Karpas-422 (cell line): ENCODE data around the gene UPF3B. TPM values are rescaled to one million over a fixed set of nuclear protein-coding genes. Genes with fewer than 3 reads are reported as not detected.
"Not testable (repeated sequence)": the region's sequence is repeated elsewhere in the genome, so short reads cannot be mapped to it uniquely, and the experiment has no call there.

ENCODE experiments used
- DNase-seq: peaks from one replicate; pipeline ENCODE4 v3.0.0-alpha.2; 2015
- H2AFZ ChIP-seq: fragments of 200-600 bp; sonication (generic); 2 replicates; pipeline ENCODE4 v1.6.1; 2014; ENCODE audit warnings: antibody characterized with exemption, low read length, mixed read lengths
- H3K27ac ChIP-seq: fragments of 200-600 bp; sonication (generic); 2 replicates; pipeline ENCODE4 v1.5.1; 2014; ENCODE audit warnings: mild to moderate bottlenecking, low read length, moderate library complexity
- H3K27me3 ChIP-seq: fragments of 200-600 bp; sonication (generic); 2 replicates; pipeline ENCODE4 v1.6.1; 2014; ENCODE audit warnings: low read length, mixed read lengths
- H3K36me3 ChIP-seq: fragments of 200-600 bp; sonication (generic); 2 replicates; pipeline ENCODE4 v1.6.1; 2014; ENCODE audit warnings: low read length, mixed read lengths; ENCODE audit not compliant: insufficient read depth
- H3K4me1 ChIP-seq: fragments of 200-600 bp; sonication (generic); 2 replicates; pipeline ENCODE4 v1.6.1; 2014; ENCODE audit warnings: mild to moderate bottlenecking, low read length, mixed read lengths
- H3K4me2 ChIP-seq: fragments of 200-600 bp; sonication (generic); 2 replicates; pipeline ENCODE4 v1.6.1; 2014; ENCODE audit warnings: low read length, low read depth, mild to moderate bottlenecking; ENCODE audit not compliant: poor library complexity, severe bottlenecking
- H3K4me3 ChIP-seq: fragments of 200-600 bp; sonication (generic); 2 replicates; pipeline ENCODE4 v1.5.1; 2014; ENCODE audit warnings: mild to moderate bottlenecking, antibody characterized with exemption, low read length, mixed read lengths
- H3K79me2 ChIP-seq: fragments of 200-600 bp; sonication (generic); 2 replicates; pipeline ENCODE4 v1.6.1; 2014; ENCODE audit warnings: mild to moderate bottlenecking, low read length, mixed read lengths
- H3K9ac ChIP-seq: fragments of 200-600 bp; sonication (generic); 2 replicates; pipeline ENCODE4 v1.6.0; 2014; ENCODE audit warnings: low read length
- H3K9me2 ChIP-seq: fragments of 200-600 bp; sonication (generic), shearing (Covaris generic); replicated peaks from 2 replicates; pipeline ENCODE4 v1.6.0; 2014; ENCODE audit warnings: mild to moderate bottlenecking, low read length, moderate library complexity; ENCODE audit not compliant: insufficient read depth
- H3K9me3 ChIP-seq: fragments of 300-700, 200-600 bp; sonication (generic); 2 replicates; pipeline ENCODE4 v1.6.1; 2014; ENCODE audit warnings: low read length, mixed read lengths
- H4K20me1 ChIP-seq: fragments of 200-600 bp; sonication (generic); 2 replicates; pipeline ENCODE4 v1.6.1; 2014; ENCODE audit warnings: mild to moderate bottlenecking, antibody characterized with exemption, low read length, low read depth; ENCODE audit not compliant: insufficient read depth
- total RNA-seq: library from RNA; depleted of rRNA; stranded (reverse); fragments of >200 nt; shearing (Covaris generic); gene quantifications from 2 replicates; pipeline ENCODE4 v1.2.3, GENCODE V29; 2014; ENCODE audit warnings: low replicate concordance

UPF3B gene
- total RNA-seq, 1 experiment from 2014 or later = 8.9 TPM

- no peak overlapping the region for H3K27ac ChIP-seq
- no peaks in the 10 kb centered on the region for H3K27me3 ChIP-seq
- H3K79me2 ChIP-seq = peaks cover 23% of the 10 kb centered on the region
- peaks cover 8% of the 10 kb centered on the region; the same call in 1 of the 2 replicates for H3K36me3 ChIP-seq
- peak overlapping the region; percentile 43 for H3K4me3 ChIP-seq
- peaks cover 15% of the 10 kb centered on the region for H3K4me1 ChIP-seq
- H3K9ac ChIP-seq = peak overlapping the region; percentile 52
- no peaks in the 10 kb centered on the region for H3K9me3 ChIP-seq
- no peaks in the 10 kb centered on the region for H3K9me2 ChIP-seq
- H3K4me2 ChIP-seq = peak overlapping the region; percentile 70
- no peaks in the 10 kb centered on the region for H4K20me1 ChIP-seq
- no peak for DNase-seq
- 0 out of 2 replicates have a peak overlapping the region, but pooled peaks have one; percentile 6 for H2AFZ ChIP-seq
Observed at GRCh38 chrX:119853444-119853843, 681 bp upstream of the UPF3B start.

GRCh38 chrX:119833905-119834304 lies 18.9 kb downstream of the UPF3B start:
- no peak overlapping the region for H3K9ac ChIP-seq
- no peak overlapping the region for H3K4me3 ChIP-seq

GRCh38 chrX:119828446-119828845 lies 24.3 kb downstream of the UPF3B start:
- H3K79me2 ChIP-seq = no peaks in the 10 kb centered on the region
- H3K27ac ChIP-seq = no peak overlapping the region
- H3K4me2 ChIP-seq = no peak overlapping the region
- H3K9me2 ChIP-seq = no peaks in the 10 kb centered on the region
- no peak overlapping the region for H2AFZ ChIP-seq
- DNase-seq = no peak
- H4K20me1 ChIP-seq = no peaks in the 10 kb centered on the region
- H3K4me1 ChIP-seq = no peaks in the 10 kb centered on the region
- H3K36me3 ChIP-seq = no peaks in the 10 kb centered on the region
- H3K27me3 ChIP-seq = no peaks in the 10 kb centered on the region
- H3K4me3 ChIP-seq = no peak overlapping the region
- H3K9me3 ChIP-seq = no peaks in the 10 kb centered on the region
- no peak overlapping the region for H3K9ac ChIP-seq

More at GRCh38 chrX:119833905-119834304, 18.9 kb downstream of the UPF3B start:
- Histone ChIP-seq H4K20me1 (no peaks in the 10 kb centered on the region), H3K9me3 (no peaks in the 10 kb centered on the region), H3K27me3 (no peaks in the 10 kb centered on the region), H3K4me2 (no peak overlapping the region), H2AFZ (no peak overlapping the region), H3K79me2 (no peaks in the 10 kb centered on the region), H3K36me3 (peaks cover 2% of the 10 kb centered on the region; the same call in 1 of the 2 replicates), H3K4me1 (no peaks in the 10 kb centered on the region), H3K27ac (no peak overlapping the region), H3K9me2 (no peaks in the 10 kb centered on the region)
- no peak for DNase-seq

- no peaks in the 10 kb centered on the region for H3K27me3 ChIP-seq
- H3K4me1 ChIP-seq = no peaks in the 10 kb centered on the region
- no peak overlapping the region for H3K4me2 ChIP-seq
- no peak overlapping the region for H3K4me3 ChIP-seq
- no peak overlapping the region for H2AFZ ChIP-seq
- no peak overlapping the region for H3K9ac ChIP-seq
- no peaks in the 10 kb centered on the region for H3K36me3 ChIP-seq
- H4K20me1 ChIP-seq = no peaks in the 10 kb centered on the region
- no peaks in the 10 kb centered on the region for H3K79me2 ChIP-seq
- no peak overlapping the region for H3K27ac ChIP-seq
- no peaks in the 10 kb centered on the region for H3K9me3 ChIP-seq
- DNase-seq = no peak
- no peaks in the 10 kb centered on the region for H3K9me2 ChIP-seq
Observed at GRCh38 chrX:119826399-119826959, 26.3 kb downstream of the UPF3B start.

- H3K36me3 ChIP-seq, H3K27ac ChIP-seq, H3K4me2 ChIP-seq, H3K27me3 ChIP-seq, H3K79me2 ChIP-seq, H3K9me3 ChIP-seq, H3K9me2 ChIP-seq, H3K4me3 ChIP-seq, H3K4me1 ChIP-seq, H4K20me1 ChIP-seq, H3K9ac ChIP-seq, H2AFZ ChIP-seq, DNase-seq: not testable (repeated sequence)
Observed at GRCh38 chrX:119824221-119824620, 28.5 kb downstream of the UPF3B start.

GRCh38 chrX:119821703-119822102 lies 31.1 kb downstream of the UPF3B start:
- not testable (repeated sequence) for H3K36me3 ChIP-seq, DNase-seq, H3K27ac ChIP-seq, H3K4me3 ChIP-seq, H3K9me3 ChIP-seq, H3K27me3 ChIP-seq, H3K9me2 ChIP-seq, H3K79me2 ChIP-seq, H3K4me1 ChIP-seq, H2AFZ ChIP-seq, H3K9ac ChIP-seq, H4K20me1 ChIP-seq, H3K4me2 ChIP-seq

- Histone ChIP-seq H3K4me1 (no peaks in the 10 kb centered on the region), H3K79me2 (no peaks in the 10 kb centered on the region), H3K27me3 (no peaks in the 10 kb centered on the region), H4K20me1 (no peaks in the 10 kb centered on the region), H3K27ac (no peak overlapping the region), H3K4me3 (no peak overlapping the region), H3K9ac (no peak overlapping the region), H3K4me2 (no peak overlapping the region), H2AFZ (no peak overlapping the region), H3K9me3 (no peaks in the 10 kb centered on the region), H3K9me2 (no peaks in the 10 kb centered on the region), H3K36me3 (no peaks in the 10 kb centered on the region)
- DNase-seq = no peak
Observed at GRCh38 chrX:119817130-119817690, 35.6 kb downstream of the UPF3B start.

- no peaks in the 10 kb centered on the region for H4K20me1 ChIP-seq
- no peaks in the 10 kb centered on the region for H3K36me3 ChIP-seq
- no peak overlapping the region for H3K4me3 ChIP-seq
- H3K79me2 ChIP-seq = no peaks in the 10 kb centered on the region
- no peaks in the 10 kb centered on the region for H3K4me1 ChIP-seq
- no peak overlapping the region for H2AFZ ChIP-seq
- H3K27me3 ChIP-seq = no peaks in the 10 kb centered on the region
- H3K4me2 ChIP-seq = no peak overlapping the region
- no peak overlapping the region for H3K9ac ChIP-seq
- no peak for DNase-seq
- H3K27ac ChIP-seq = no peak overlapping the region
- H3K9me3 ChIP-seq = no peaks in the 10 kb centered on the region
- H3K9me2 ChIP-seq = no peaks in the 10 kb centered on the region
Observed at GRCh38 chrX:119816300-119816699, 36.5 kb downstream of the UPF3B start.
